ENCODE measurements around the gene NPLOC4.
"Not testable (repeated sequence)": the region's sequence is repeated elsewhere in the genome, so short reads cannot be mapped to it uniquely, and the experiment has no call there.

NPLOC4 gene

GRCh38 chr17:81584771-81585170, 52.1 kb downstream of the NPLOC4 start:
- DNase-seq (ENCODE audit: low spot score): not testable (repeated sequence)

GRCh38 chr17:81583589-81584342, 53.1 kb downstream of the NPLOC4 start:
- peak; percentile 84 for DNase-seq (ENCODE audit: low spot score)

- no peak for DNase-seq (ENCODE audit: low spot score)
Observed at GRCh38 chr17:81582749-81583148, 54.2 kb downstream of the NPLOC4 start.

- no peak for DNase-seq (ENCODE audit: low spot score)
Observed at GRCh38 chr17:81582341-81582740, 54.6 kb downstream of the NPLOC4 start.

- no peak for DNase-seq (ENCODE audit: low spot score)
Observed at GRCh38 chr17:81581758-81582157, 55.2 kb downstream of the NPLOC4 start.

GRCh38 chr17:81580481-81580880, 56.4 kb downstream of the NPLOC4 start:
- no peak for DNase-seq (ENCODE audit: low spot score)

GRCh38 chr17:81579821-81580321, 57.0 kb downstream of the NPLOC4 start:
- no peak for DNase-seq (ENCODE audit: low spot score)

GRCh38 chr17:81579298-81579697, 57.6 kb downstream of the NPLOC4 start:
- no peak for DNase-seq (ENCODE audit: low spot score)

GRCh38 chr17:81578561-81579225, 58.2 kb downstream of the NPLOC4 start:
- no peak for DNase-seq (ENCODE audit: low spot score)

GRCh38 chr17:81578038-81578441, 58.9 kb downstream of the NPLOC4 start:
- DNase-seq (ENCODE audit: low spot score): no peak

GRCh38 chr17:81577278-81578000, 59.5 kb downstream of the NPLOC4 start:
- no peak for DNase-seq (ENCODE audit: low spot score)

GRCh38 chr17:81576621-81577277, 60.2 kb downstream of the NPLOC4 start:
- peak; percentile 67 for DNase-seq (ENCODE audit: low spot score)

GRCh38 chr17:81575836-81576235, 61.1 kb downstream of the NPLOC4 start:
- DNase-seq (ENCODE audit: low spot score): peak; percentile 59

GRCh38 chr17:81574643-81574956, 62.3 kb downstream of the NPLOC4 start:
- DNase-seq (ENCODE audit: low spot score): no peak

- no peak for DNase-seq (ENCODE audit: low spot score)
Observed at GRCh38 chr17:81573794-81574642, 62.9 kb downstream of the NPLOC4 start.

- DNase-seq (ENCODE audit: low spot score): no peak
Observed at GRCh38 chr17:81572563-81573168, 64.2 kb downstream of the NPLOC4 start.

- DNase-seq (ENCODE audit: low spot score): no peak
Observed at GRCh38 chr17:81570964-81571363, 65.9 kb downstream of the NPLOC4 start.

- DNase-seq (ENCODE audit: low spot score): no peak
Observed at GRCh38 chr17:81569986-81570514, 66.9 kb downstream of the NPLOC4 start.

GRCh38 chr17:81568416-81568815, 68.5 kb downstream of the NPLOC4 start:
- DNase-seq (ENCODE audit: low spot score): no peak

- DNase-seq (ENCODE audit: low spot score): no peak
Observed at GRCh38 chr17:81567191-81567590, 69.7 kb downstream of the NPLOC4 start.

All from HuH-7 (cell line).